GM06990 (cell line): ENCODE data around the gene HMGB1.

Experiments
- DNase-seq: peaks from one replicate; pipeline ENCODE4 v3.0.0-alpha.2; 2011; ENCODE audit not compliant: insufficient read length; ENCODE audit errors: extremely low read depth
- H3K27me3 ChIP-seq: replicated peaks from 2 replicates; pipeline ENCODE4 v1.6.0; 2011; ENCODE audit warnings: low read length; ENCODE audit not compliant: control insufficient read depth, insufficient read depth
- H3K36me3 ChIP-seq: 2 replicates; pipeline ENCODE4 v1.5.1; 2011; ENCODE audit warnings: low read length; ENCODE audit not compliant: control insufficient read depth, insufficient read depth
- H3K4me3 ChIP-seq: replicated peaks from 2 replicates; pipeline ENCODE4 v1.5.1; 2011; ENCODE audit warnings: low read depth, mild to moderate bottlenecking, control low read depth, low read length
- TF ChIP-seq, protein P1 (sequence below): IDR thresholded peaks from 2 replicates; pipeline ENCODE4 v1.5.1; 2011; ENCODE audit warnings: low read length, control low read depth, mild to moderate bottlenecking, inconsistent platforms; ENCODE audit not compliant: insufficient read depth, poor library complexity, severe bottlenecking

Gene HMGB1

DNA sequence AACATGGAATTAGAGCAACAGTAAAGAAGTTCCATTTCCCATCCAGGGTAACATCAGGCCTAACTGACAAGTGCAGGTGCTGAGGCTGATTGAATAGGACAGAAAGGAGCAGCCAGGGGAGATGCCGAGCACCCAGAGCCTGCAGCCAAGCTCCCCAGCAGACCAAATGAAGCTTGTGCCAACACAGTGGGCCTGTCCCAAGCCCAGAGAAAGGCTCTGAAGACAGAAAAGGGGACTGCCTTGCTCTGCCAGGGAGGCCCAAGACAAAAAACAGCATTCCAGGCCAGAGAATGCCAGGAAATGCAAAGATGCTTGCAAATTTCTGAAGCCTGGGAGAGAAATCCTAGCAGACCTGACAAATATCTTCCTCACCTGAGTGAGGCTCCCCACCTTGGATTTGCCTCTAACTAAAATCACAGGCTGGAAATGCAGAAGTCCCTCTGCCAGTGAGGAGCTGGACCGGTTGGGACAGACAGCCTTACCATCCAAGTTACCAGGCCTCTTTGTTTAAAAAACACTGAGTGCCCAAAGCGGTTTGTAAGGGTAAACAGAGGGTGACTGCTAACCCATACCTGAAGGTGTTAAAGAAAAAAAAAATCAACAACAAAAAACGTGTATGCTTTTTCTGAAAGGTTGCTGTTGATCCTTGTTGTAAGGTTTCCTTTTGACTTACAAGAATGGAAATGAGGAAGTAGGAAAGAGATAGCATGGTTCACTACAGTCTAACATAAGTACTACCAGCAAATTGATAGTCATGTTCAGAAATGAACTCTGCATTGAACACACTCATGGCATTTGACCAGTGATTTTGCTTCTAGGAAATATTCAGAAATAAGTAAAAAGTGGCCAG, 11.8 kb upstream of the HMGB1 start:
- no peaks in the 10 kb centered on the region for H3K27me3 ChIP-seq
- TF ChIP-seq, protein P1, sequence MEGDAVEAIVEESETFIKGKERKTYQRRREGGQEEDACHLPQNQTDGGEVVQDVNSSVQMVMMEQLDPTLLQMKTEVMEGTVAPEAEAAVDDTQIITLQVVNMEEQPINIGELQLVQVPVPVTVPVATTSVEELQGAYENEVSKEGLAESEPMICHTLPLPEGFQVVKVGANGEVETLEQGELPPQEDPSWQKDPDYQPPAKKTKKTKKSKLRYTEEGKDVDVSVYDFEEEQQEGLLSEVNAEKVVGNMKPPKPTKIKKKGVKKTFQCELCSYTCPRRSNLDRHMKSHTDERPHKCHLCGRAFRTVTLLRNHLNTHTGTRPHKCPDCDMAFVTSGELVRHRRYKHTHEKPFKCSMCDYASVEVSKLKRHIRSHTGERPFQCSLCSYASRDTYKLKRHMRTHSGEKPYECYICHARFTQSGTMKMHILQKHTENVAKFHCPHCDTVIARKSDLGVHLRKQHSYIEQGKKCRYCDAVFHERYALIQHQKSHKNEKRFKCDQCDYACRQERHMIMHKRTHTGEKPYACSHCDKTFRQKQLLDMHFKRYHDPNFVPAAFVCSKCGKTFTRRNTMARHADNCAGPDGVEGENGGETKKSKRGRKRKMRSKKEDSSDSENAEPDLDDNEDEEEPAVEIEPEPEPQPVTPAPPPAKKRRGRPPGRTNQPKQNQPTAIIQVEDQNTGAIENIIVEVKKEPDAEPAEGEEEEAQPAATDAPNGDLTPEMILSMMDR: no peak
- H3K4me3 ChIP-seq: no peak overlapping the region
- no peaks in the 10 kb centered on the region for H3K36me3 ChIP-seq
- DNase-seq: peak; percentile 52

DNA sequence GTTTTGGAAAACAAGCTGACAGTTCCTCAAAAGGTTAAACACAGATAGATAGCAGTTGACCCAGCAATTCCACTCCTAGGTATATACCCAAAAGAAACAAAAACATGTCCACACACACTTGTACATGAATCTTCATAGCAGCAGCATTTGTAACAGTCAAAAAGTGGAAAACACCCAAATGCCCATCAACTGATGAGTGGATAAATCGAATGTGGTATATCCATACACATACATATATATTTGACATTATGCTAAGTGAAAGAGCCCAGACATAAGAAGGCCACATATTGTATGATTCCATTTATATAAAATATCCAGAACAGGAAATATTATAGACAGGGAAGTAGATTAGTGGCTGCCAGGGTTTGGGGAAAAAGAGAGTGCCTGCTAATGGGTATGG, 7.9 kb upstream of the HMGB1 start:
- Histone ChIP-seq H3K36me3 (no peaks in the 10 kb centered on the region), H3K4me3 (no peak overlapping the region), H3K27me3 (no peaks in the 10 kb centered on the region)
- DNase-seq: no peak
- TF ChIP-seq, protein P1: no peak

DNA sequence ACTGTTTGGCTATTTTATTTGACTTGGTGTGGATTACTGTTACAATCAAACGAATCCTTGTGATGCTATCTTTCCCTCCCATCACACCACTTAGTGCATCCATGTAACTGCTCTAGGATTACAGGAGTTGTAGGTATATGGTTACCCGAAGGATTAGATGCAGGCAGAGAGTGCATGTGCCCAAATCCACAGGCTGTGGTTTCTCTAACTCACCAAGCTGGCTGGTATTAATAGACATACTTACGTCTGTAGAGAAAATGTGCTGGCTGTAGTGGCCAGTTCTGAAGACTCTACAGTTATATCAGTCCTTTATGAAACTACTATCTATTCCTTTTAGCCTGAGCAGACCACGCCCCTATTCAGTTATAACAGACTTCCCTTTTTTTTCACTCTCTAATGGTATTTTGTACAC, 1.1 kb upstream of the HMGB1 start:
- H3K36me3 ChIP-seq: no peaks in the 10 kb centered on the region
- TF ChIP-seq, protein P1: no peak
- peak; percentile 48 for DNase-seq
- no peaks in the 10 kb centered on the region for H3K27me3 ChIP-seq
- peak overlapping the region; percentile 73; the same call in 1 of the 2 replicates for H3K4me3 ChIP-seq

DNA sequence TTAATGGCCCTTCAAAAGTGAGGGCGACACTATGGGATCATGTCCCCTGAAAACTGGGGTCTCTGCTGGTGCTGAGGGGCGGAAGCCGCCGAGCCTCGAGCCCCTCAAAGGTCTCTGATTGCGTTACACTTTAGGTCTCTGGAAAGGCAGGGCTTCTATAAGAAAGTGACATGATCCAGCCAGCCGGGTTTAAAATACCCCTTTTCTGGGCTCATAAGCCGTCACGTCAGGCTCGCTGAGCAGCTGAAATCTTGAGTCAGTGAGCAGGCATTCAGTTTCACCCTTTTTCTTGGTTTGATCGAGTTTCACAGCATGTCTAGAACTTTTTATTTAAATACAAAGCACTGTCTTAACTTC, 600 bp upstream of the HMGB1 start:
- no peaks in the 10 kb centered on the region for H3K27me3 ChIP-seq
- no peaks in the 10 kb centered on the region for H3K36me3 ChIP-seq
- TF ChIP-seq, protein P1: no peak
- H3K4me3 ChIP-seq: peak overlapping the region; percentile 73
- no peak for DNase-seq

DNA sequence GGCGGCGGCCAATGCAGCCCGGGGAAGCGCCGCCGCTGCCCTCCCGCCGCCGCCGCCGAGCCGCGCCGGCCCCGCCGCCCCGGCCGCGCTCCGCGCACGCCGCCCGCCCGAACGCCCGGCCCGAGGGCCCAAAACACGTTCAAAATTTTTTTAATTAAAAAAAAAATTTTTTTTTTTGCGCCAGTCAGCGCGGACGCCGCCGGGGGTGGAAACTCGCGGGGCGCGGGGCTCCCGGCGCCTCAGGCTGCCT, 468 bp downstream of the HMGB1 start:
- DNase-seq: no peak
- H3K36me3 ChIP-seq: no peaks in the 10 kb centered on the region
- H3K27me3 ChIP-seq: no peaks in the 10 kb centered on the region
- peak overlapping the region; percentile 73 for H3K4me3 ChIP-seq
- TF ChIP-seq, protein P1: no peak
